ENCODE data around the gene PAN2.

DNA sequence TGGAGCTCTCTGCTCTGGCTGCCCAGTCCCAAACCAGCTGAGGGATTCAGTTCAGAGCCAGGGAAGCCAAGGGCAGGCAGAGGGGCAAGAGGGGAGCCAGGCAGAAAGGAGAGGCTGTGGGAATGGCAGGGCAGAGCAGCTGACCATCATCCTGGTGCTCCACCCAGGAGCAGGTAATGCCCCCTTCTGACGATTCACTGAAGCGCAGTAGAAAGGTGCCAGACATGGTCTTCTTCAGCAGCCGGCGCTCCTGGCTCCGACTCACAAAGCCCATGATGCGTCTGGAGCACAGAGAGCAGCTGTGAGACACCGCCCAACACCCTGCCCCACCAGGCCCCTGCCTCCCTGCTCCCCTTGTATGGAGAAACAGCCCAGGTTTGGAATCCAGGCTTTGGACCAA, 12.9 kb upstream of the PAN2 start:
- no peak for TF ChIP-seq CTCF (IDR thresholded peaks at IDR 0.05; ENCODE audit: insufficient read depth, low read depth, low read length)
- no peak for TF ChIP-seq EZH2 (IDR thresholded peaks at IDR 0.05; ENCODE audit: insufficient read depth, low read length)
